Putamen (tissue), 1 donor: ENCODE data around the gene DUSP9.
"Not testable (repeated sequence)": the region's sequence is repeated elsewhere in the genome, so short reads cannot be mapped to it uniquely, and the experiment has no call there.

Experiments
- DNase-seq: peaks from one replicate; pipeline ENCODE4 v3.0.0-alpha.2; 2016; ENCODE audit warnings: low spot score

The DUSP9 gene

DNA sequence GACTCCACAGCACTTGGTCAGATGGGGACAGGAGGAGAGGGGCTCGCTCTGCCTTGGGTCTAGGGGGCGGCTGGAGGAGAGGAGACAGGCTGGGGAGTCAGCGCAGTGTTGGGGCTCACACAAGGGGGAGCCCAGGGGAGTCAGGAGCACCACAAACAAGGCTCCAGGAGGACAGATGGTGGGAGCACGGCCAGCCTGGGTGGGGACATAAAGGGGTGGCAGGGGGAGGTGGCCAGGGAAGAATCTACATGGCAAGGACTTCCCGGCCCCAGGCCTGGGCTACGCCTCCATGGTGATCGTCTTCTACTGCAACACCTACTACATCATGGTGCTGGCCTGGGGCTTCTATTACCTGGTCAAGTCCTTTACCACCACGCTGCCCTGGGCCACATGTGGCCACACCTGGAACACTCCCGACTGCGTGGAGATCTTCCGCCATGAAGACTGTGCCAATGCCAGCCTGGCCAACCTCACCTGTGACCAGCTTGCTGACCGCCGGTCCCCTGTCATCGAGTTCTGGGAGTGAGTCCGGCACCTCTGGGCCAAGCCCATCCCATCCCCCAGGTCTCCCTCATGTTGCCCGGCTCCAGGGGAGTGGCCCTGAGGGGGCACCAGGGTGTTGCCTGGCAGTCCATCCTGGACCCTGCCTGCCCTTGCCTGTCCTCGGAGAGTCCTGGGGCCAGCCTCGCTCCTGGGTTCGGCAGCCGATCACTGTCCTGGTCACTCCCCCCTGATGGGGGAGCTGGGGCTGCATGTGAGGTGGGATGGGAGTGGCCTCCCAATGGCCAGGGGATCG is 44.2 kb downstream of the DUSP9 start:
- DNase-seq, result not testable (repeated sequence)

DNA sequence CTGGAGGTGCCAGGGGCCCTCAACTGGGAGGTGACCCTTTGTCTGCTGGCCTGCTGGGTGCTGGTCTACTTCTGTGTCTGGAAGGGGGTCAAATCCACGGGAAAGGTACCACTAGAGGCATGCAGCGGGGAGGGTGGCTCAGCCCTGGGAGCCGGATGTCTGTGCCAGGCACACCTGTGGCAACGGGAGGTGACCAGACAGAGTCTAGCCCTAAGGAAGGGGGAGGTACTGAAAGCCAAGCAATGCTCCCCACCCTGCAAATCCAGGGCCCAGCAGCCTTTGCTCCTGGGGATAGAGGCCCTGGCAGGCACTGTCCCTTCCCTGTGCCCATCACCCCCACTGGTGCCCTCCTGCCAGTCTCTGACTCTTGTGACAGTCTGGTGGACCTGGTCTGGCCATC is 45.0 kb downstream of the DUSP9 start:
- no peak for DNase-seq

DNA sequence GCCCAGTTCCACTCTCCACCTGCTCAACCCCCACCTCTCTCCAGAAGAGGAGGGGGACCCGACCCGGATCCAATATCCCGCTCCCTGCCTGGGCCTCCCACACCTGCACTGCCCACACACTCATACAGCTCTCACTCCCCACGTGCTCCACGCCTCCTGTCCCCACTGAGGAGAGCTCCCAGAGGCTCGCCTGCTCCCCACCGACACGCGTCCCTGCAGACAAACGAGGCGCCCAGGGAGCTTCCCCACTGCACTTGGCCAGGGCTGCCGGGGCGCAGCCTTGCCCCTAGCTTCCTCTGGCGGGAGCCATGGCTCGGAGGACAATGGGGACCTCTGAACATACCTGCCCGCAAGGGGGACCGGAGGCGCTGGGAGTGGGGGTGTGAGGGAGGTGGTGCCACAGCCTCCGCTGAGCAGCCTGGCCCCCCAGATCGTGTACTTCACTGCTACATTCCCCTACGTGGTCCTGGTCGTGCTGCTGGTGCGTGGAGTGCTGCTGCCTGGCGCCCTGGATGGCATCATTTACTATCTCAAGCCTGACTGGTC is 45.7 kb downstream of the DUSP9 start:
- no peak for DNase-seq

DNA sequence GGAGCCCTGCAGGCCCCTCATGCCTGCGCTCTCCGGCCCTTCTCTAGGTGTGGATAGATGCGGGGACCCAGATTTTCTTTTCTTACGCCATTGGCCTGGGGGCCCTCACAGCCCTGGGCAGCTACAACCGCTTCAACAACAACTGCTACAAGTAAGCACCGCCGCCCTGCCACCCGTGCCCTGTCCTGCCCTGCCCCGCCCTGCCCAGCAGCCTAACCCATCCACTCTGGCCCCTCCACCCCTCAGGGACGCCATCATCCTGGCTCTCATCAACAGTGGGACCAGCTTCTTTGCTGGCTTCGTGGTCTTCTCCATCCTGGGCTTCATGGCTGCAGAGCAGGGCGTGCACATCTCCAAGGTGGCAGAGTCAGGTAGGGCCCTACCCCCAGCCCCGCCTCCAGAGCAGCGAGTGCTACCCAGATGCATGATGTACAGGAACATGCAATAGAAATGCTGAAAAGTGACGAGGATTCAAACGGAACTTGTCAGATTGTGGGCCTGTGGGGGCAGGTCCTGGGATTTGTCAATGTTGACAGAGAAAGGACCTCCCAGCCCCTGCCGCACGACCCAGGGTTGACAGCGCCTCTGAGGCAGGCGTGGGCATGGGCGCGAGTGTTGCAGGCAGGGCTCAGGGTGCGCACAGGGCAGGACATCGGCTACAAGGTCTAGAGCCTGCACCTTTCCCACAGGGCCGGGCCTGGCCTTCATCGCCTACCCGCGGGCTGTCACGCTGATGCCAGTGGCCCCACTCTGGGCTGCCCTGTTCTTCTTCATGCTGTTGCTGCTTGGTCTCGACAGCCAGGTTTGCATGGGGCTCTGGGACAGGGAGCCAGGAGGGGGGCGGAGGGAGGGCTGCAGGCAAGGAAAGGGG is 46.4 kb downstream of the DUSP9 start:
- no peak for DNase-seq

DNA sequence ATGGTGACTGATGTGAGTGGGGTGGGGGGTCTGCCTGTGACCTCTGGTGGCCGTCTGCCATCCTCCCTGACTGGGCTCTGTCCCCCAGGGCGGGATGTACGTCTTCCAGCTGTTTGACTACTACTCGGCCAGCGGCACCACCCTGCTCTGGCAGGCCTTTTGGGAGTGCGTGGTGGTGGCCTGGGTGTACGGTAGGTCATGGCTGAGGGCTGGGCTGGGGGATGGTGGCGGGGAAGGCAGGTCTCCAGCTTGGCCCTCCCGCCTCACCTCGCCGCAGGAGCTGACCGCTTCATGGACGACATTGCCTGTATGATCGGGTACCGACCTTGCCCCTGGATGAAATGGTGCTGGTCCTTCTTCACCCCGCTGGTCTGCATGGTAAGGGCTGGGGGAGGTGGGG is 47.3 kb downstream of the DUSP9 start:
- DNase-seq, result not testable (repeated sequence)

DNA sequence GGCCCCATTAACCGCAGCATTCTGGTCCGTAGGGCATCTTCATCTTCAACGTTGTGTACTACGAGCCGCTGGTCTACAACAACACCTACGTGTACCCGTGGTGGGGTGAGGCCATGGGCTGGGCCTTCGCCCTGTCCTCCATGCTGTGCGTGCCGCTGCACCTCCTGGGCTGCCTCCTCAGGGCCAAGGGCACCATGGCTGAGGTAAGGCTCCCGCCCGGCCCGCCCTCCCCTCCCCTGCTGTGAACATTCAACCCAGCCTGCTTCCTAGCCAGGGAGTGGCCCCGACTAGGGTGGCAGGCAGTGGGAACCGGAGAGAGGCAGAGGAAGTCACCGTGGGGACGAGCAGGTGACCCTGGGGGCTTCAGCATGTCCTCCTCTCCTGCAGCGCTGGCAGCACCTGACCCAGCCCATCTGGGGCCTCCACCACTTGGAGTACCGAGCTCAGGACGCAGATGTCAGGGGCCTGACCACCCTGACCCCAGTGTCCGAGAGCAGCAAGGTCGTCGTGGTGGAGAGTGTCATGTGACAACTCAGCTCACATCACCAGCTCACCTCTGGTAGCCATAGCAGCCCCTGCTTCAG is 47.8 kb downstream of the DUSP9 start:
- DNase-seq, result no peak

DNA sequence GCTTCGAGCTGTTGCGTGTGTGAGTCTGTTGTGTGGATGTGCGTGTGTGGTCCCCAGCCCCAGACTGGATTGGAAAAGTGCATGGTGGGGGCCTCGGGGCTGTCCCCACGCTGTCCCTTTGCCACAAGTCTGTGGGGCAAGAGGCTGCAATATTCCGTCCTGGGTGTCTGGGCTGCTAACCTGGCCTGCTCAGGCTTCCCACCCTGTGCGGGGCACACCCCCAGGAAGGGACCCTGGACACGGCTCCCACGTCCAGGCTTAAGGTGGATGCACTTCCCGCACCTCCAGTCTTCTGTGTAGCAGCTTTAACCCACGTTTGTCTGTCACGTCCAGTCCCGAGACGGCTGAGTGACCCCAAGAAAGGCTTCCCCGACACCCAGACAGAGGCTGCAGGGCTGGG is 49.1 kb downstream of the DUSP9 start:
- DNase-seq, result no peak

DNA sequence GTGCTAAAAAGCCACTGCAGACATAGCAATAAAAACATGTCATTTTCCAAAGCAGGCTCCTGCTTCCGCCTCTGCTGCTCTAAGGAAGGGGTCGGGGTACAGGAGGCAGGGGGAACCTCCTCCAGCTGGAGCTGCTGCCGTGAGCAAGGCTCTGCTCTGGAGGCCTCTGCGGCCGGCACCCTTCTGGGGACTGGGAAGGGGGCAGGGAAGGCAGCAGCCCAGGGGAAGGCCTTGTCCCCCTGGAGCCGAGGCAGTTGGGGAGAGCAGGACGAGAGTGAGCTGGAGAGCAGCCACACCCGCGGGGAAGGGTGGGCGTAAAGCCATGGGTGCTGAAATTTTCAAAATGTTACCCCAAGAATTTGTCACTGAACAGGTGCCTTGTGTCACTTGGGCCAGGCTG is 49.5 kb downstream of the DUSP9 start:
- not testable (repeated sequence) for DNase-seq

DNA sequence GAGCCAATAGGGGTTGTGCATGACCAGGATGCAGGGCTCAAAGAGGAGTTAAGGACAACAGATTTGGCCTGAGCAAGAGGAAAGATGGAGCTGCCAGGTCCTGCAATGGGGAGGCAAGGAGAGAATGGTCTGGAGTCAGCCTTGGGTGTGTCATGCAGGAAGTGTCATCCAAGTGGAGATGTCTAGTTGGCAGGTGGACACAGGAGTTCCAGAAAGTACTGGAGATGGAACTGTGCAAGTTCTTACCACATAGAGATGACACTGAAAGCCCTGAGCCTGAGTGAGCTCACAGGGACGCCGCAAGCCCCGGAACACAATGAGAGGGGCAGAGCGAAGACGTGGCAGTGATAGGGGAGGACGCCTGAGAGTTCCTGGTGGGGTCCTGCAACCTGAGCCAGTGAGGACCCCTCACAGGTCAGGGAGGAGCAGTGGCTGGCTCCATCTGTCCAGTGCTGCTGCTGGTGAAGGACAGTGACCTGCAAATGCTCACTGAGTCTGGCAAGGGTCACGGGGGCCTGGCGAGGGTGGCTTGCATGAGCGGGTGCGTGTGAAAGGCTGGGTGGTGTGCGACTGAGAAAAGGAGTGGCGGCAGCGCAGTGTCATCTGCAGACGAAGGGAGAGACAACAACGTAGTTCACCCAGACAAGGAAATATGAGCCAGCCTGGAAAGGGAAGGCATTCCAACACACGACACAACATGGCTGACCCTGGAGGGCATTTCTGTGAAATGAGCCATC is 50.2 kb downstream of the DUSP9 start:
- DNase-seq, result not testable (repeated sequence)

DNA sequence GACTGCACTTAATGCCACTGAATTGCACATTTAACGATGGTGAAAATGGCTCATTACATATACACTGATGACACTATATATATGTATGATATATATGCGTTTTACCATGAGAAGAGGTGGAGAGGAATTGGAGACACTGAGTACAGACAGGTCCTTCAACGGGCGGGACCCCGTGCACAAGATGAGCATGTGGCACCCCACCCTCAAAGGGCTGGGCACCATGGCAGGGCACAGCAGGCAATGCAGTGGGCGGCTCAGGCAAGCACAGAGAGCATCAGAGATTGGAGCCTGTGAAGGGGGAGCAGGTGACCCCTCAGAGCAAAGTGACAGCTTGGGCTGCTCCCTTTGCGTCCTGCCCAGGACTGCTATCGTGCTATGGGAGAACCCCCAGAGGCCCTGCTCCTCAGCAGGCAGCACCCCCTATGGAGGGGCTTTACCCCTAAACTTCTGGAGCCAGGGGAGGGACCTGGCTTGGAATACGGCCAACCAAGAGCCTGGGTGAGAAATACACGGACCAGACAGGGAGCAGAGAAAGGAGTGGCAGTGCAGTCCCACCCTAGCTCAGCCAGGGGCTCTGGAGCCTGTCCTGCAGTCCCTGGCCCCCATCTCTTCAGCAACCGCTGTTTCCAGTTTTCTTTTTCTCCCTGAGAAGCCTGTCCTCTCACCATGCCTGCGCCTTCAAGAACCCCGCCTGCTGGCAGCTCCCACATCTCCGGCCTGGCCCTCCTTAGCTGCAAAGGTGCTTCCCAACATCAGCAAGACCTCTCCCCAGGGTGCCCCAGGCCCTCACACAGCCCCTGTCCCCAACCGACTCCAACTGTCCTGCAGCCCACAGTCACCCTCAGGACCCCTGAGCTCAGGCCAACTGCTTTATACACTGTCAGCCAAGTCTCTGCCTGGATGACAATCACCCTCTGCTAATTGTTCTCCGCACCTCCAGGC is 51.2 kb downstream of the DUSP9 start:
- no peak for DNase-seq

DNA sequence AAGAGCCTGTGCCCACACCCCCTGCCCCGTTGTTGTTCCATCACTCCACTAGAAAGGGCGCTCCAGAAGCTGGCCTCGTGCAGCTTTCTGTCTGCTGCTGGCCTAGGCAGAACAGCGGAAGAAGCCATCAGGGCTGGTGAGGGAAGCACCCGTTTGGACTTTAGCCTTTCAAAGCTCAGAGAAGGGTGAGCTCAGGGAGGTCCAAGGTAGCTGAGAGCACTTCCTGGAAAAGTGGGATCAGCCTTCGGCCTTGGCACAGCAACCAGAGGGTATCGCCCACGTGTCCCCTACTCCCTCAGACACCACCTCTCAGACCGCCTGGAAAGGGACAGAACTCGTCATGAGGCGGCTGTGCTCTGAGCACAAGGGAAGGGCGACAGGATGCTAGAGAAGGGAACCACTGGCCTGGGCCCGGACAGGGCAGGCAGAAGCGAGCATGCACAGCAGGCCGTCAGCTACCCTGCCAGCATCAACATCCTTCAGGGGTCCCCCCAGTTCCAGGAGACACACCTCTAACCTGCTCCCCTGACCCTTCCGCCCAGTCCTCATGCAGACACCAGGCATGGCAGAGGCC is 52.3 kb downstream of the DUSP9 start:
- DNase-seq, result not testable (repeated sequence)

DNA sequence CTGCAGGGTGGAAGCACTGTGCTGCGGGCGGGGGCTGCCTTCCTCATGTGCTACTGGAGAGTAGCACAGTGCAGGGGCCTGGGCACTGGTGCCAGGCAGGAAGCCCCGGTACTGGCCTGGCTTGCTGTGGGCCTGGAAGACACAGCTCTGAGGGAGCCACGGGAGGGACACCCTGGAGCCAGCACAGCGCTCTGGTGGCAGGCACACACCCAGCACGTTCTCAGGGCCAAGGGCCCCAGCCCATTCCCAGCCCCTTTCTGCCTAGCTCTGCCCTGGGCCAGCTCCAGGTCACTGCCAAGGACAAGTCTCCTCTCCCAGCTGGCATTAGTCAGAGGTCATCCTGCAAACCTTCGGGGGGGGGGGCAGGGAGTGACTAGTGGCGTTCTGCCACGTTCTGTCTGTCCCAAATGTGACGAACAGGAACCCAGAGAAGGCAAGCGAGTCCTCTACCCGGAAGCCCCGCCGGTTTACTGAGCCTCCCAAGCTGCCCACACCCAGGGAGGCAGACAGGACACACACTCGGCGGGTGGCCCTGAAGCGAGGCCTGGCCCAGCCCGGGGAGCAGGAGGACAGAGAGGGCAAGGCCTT is 52.9 kb downstream of the DUSP9 start:
- not testable (repeated sequence) for DNase-seq

DNA sequence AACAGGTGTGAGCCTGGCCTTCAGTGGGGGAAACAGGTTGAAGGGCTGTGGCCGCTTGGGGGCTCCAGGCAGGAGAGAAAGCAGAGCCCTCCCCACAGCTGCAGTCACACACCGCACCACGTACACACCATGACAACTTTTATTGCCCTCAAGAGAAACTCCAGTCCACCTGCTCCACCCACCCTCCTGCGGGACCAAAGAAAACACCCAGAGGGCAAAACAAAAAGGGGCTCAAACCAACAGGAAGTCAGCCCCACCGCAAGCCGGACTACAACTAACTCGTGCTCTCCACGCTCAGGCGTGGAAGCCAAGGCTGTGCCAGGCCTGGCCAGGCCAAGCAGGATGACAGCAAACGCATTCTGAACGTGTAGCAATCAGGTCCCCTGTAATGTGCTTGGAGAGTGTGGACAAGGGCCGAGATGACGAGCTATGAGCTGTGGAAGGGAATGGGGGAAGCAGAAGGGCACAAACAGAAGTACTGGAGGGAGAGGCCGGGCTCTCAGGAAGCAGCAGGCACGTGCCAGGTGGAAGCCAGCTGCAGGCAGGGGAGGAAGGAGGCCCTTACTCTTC is 53.5 kb downstream of the DUSP9 start:
- DNase-seq, result no peak
